Keratinocyte (primary cell): Measurements from ENCODE around the gene PTPN12.

Experiments used
- CTCF ChIP-seq, 3 experiments: IDR thresholded peaks in 1 of 3; conservative IDR thresholded peaks in 1 of 3; optimal IDR thresholded peaks in 1 of 3; 2 replicates in 2 of 3; 3 replicates in 1 of 3; pipeline versions ENCODE3 to v1.5.1; 2011; ENCODE audit warnings: low read length in 3 of 3, mild to moderate bottlenecking in 3 of 3, moderate library complexity in 2 of 3, control low read depth in 1 of 3, inconsistent platforms in 1 of 3; ENCODE audit not compliant: insufficient read depth in 2 of 3; ENCODE audit errors: extremely low read depth in 1 of 3
- EZH2 ChIP-seq: IDR thresholded peaks from one replicate; pipeline ENCODE4 v1.6.1; 2012; ENCODE audit warnings: inconsistent platforms, mild to moderate bottlenecking, low read length, moderate library complexity

GRCh38 chr7:77674878-77675277 is 137.8 kb downstream of the PTPN12 start:
- TF ChIP-seq CTCF (optimal IDR thresholded peaks at IDR 0.05 in 1 of 3, IDR thresholded peaks at IDR 0.05 in 1 of 3, conservative IDR thresholded peaks at IDR 0.05 in 1 of 3; ENCODE audit: extremely low read depth in 1 of 3, insufficient read depth in 2 of 3, low read length in 3 of 3) (no peak), EZH2 (no peak)
